HCT116 (cell line): ENCODE measurements around the gene TRPM3. TPM values are rescaled to one million over a fixed set of nuclear protein-coding genes. Genes with fewer than 3 reads are reported as not detected.

Experiments
- ATAC-seq: fragments of 200-7000 bp; cut with Tn5 transposase; 2 replicates; pipeline ENCODE4 v1.9.1; 2020; ENCODE audit warnings: mild to moderate bottlenecking, moderate library complexity
- BruUV-seq: library from RNA; stranded (reverse); fragments of 400-500 nt; replicated peaks from 2 replicates; lab custom pipeline; 2021; lab: Mats Ljungman, UMichigan
- CTCF ChIA-PET: fragments of 300-600 bp; sonication (Branson Sonifier 250); formaldehyde crosslinking; loops from one replicate; lab custom pipeline; 2021; ENCODE audit warnings: antibody characterized with exemption; lab: Charles Lee
- POLR2A ChIA-PET: fragments of 300-600, 350-600 bp; sonication (Branson Sonifier 250); formaldehyde crosslinking; loops from one replicate; lab custom pipeline; 2021; ENCODE audit warnings: antibody characterized with exemption; lab: Charles Lee
- RAD21 ChIA-PET, 2 experiments: fragments of 300-600 bp; sonication (Branson Sonifier 250); formaldehyde crosslinking; loops; one replicate each; lab custom pipeline; 2023; ENCODE audit warnings: low total read pairs in 2 of 2; ENCODE audit not compliant: uncharacterized antibody in 2 of 2, unreplicated experiment in 2 of 2, low non-redundant PET in 1 of 2; lab: Charles Lee
- DNase-seq: peaks from one replicate; pipeline ENCODE4 v3.0.0-alpha.2; 2010; ENCODE audit warnings: low read depth, low spot score
- H2AFZ ChIP-seq: fragments of 200-600 bp; shearing (Covaris generic), sonication (generic); 2 replicates; pipeline ENCODE4 v1.6.1; 2017; ENCODE audit warnings: low read depth, mixed run types, mixed read lengths, antibody characterized with exemption, low read length; ENCODE audit not compliant: poor library complexity, severe bottlenecking
- H3K27ac ChIP-seq: 2 replicates; pipeline ENCODE4 v1.5.1; 2012; ENCODE audit warnings: low read depth, low read length
- H3K27me3 ChIP-seq: fragments of 200-600 bp; sonication (generic); 2 replicates; pipeline ENCODE4 v1.6.1; 2016; ENCODE audit warnings: mixed run types, low read length, mixed read lengths; ENCODE audit not compliant: insufficient read depth
- H3K36me3 ChIP-seq, 2 experiments: fragments of 200-500 bp in 1 of 2; fragments of 200-600 bp in 1 of 2; sonication (Bioruptor generic) in 1 of 2; sonication (generic) in 1 of 2; 2 replicates each; pipeline versions ENCODE4 v1.5.1 to v1.6.1; 2014 to 2016; ENCODE audit warnings: low read length in 2 of 2, inconsistent platforms in 1 of 2, mixed read lengths in 1 of 2, mixed run types in 1 of 2; ENCODE audit not compliant: insufficient read depth in 2 of 2, control insufficient read depth in 1 of 2
- H3K4me1 ChIP-seq, 2 experiments: fragments of 200-600 bp in 1 of 2; sonication (generic) in 1 of 2; 2 replicates each; pipeline versions ENCODE4 v1.5.1 to v1.6.1; 2012 to 2017; ENCODE audit warnings: low read length in 2 of 2, inconsistent platforms in 1 of 2, mild to moderate bottlenecking in 1 of 2, mixed read lengths in 1 of 2, mixed run types in 1 of 2, moderate library complexity in 1 of 2; ENCODE audit not compliant: insufficient read depth in 2 of 2, control insufficient read depth in 1 of 2
- H3K4me2 ChIP-seq: fragments of 200-600 bp; sonication (generic); 2 replicates; pipeline ENCODE4 v1.6.1; 2017; ENCODE audit warnings: mixed run types, low read length, mixed read lengths
- H3K4me3 ChIP-seq, 2 experiments: fragments of 200-600 bp in 1 of 2; sonication (generic) in 1 of 2; replicated peaks in 1 of 2; 2 replicates each; pipeline ENCODE4 v1.5.1; 2011 to 2016; ENCODE audit warnings: low read length in 2 of 2, control low read depth in 1 of 2, low read depth in 1 of 2, mild to moderate bottlenecking in 1 of 2, mixed read lengths in 1 of 2, mixed run types in 1 of 2
- H3K79me2 ChIP-seq: fragments of 200-600 bp; sonication (generic); 2 replicates; pipeline ENCODE4 v1.6.1; 2017; ENCODE audit warnings: mild to moderate bottlenecking, mixed run types, low read length, moderate library complexity, mixed read lengths; ENCODE audit not compliant: insufficient read depth
- H3K9ac ChIP-seq: fragments of 200-600 bp; sonication (generic); 2 replicates; pipeline ENCODE4 v1.6.1; 2016; ENCODE audit warnings: low read length, mixed read lengths
- H3K9me2 ChIP-seq: fragments of 200-600 bp; sonication (generic), shearing (Covaris generic); 2 replicates; pipeline ENCODE4 v1.6.1; 2017; ENCODE audit warnings: mixed run types, mild to moderate bottlenecking, moderate library complexity; ENCODE audit not compliant: insufficient read depth
- H3K9me3 ChIP-seq, 2 experiments: fragments of 200-500 bp in 1 of 2; fragments of 200-600 bp in 1 of 2; sonication (Bioruptor generic) in 1 of 2; sonication (generic) in 1 of 2; 2 replicates each; pipeline ENCODE4 v1.6.1; 2014 to 2017; ENCODE audit warnings: low read length in 2 of 2, mixed read lengths in 2 of 2, inconsistent platforms in 1 of 2, low read depth in 1 of 2, mild to moderate bottlenecking in 1 of 2, mixed run types in 1 of 2, moderate library complexity in 1 of 2; ENCODE audit not compliant: control insufficient read depth in 1 of 2, insufficient read depth in 1 of 2
- H4K20me1 ChIP-seq: fragments of 200-600 bp; sonication (generic), shearing (Covaris generic); 2 replicates; pipeline ENCODE4 v1.6.1; 2017; ENCODE audit warnings: mixed run types, mild to moderate bottlenecking, moderate library complexity; ENCODE audit not compliant: insufficient read depth
- CBX3 ChIP-seq: IDR thresholded peaks from 2 replicates; pipeline ENCODE4 v1.6.1; 2012; ENCODE audit warnings: low read depth
- CEBPB ChIP-seq: IDR thresholded peaks from 2 replicates; pipeline ENCODE4 v1.6.1; 2012; ENCODE audit warnings: low read depth
- EGR1 ChIP-seq: IDR thresholded peaks from 2 replicates; pipeline ENCODE4 v1.6.1; 2012; ENCODE audit warnings: low read depth
- ELF1 ChIP-seq: IDR thresholded peaks from 2 replicates; pipeline ENCODE4 v1.6.1; 2012; ENCODE audit warnings: low read depth, borderline replicate concordance
- EZH2 ChIP-seq: fragments of 200-600 bp; sonication (generic); IDR thresholded peaks from 2 replicates; pipeline ENCODE4 v1.6.1; 2017; ENCODE audit warnings: antibody characterized with exemption, mixed run types
- EZH2phosphoT487 ChIP-seq: fragments of 200-600 bp; IDR thresholded peaks from 2 replicates; pipeline ENCODE4 v1.6.1; 2018; ENCODE audit warnings: antibody characterized with exemption, borderline replicate concordance
- JUND ChIP-seq: IDR thresholded peaks from 2 replicates; pipeline ENCODE4 v1.6.1; 2012
- MAX ChIP-seq: IDR thresholded peaks from 2 replicates; pipeline ENCODE4 v1.6.1; 2012
- POLR2AphosphoS5 ChIP-seq: IDR thresholded peaks from 2 replicates; pipeline ENCODE4 v1.6.1; 2011; ENCODE audit warnings: mild to moderate bottlenecking, low read depth, low read length, moderate library complexity
- RAD21 ChIP-seq: IDR thresholded peaks from 2 replicates; pipeline ENCODE4 v1.6.1; 2012; ENCODE audit warnings: low read depth, mild to moderate bottlenecking
- REST ChIP-seq: IDR thresholded peaks from 2 replicates; pipeline ENCODE4 v1.6.1; 2012; ENCODE audit warnings: low read depth
- SIN3A ChIP-seq: IDR thresholded peaks from 2 replicates; pipeline ENCODE4 v1.6.1; 2012; ENCODE audit warnings: low read depth
- SP1 ChIP-seq: IDR thresholded peaks from 2 replicates; pipeline ENCODE4 v1.6.1; 2012; ENCODE audit warnings: low read depth
- YY1 ChIP-seq: IDR thresholded peaks from 2 replicates; pipeline ENCODE4 v1.6.1; 2011; ENCODE audit warnings: low read length, low read depth, moderate library complexity, mild to moderate bottlenecking; ENCODE audit not compliant: insufficient replicate concordance; ENCODE audit errors: extremely low read depth
- ZFX ChIP-seq: fragments of 450-650 bp; IDR thresholded peaks from 2 replicates; pipeline ENCODE4 v1.6.1; 2017
- ZNF274 ChIP-seq: fragments of 200-500 bp; sonication (Bioruptor generic); IDR thresholded peaks from 2 replicates; pipeline ENCODE4 v1.6.1; 2014; ENCODE audit warnings: mild to moderate bottlenecking, low read depth, low read length, inconsistent platforms
- intact Hi-C: fragments of 100-400 bp; cut with micrococcal nuclease; formaldehyde crosslinking; loops from 2 replicates; pipeline ENCODE4 v1.10.0; 2022
- total RNA-seq: library from RNA; stranded (reverse); gene quantifications from one replicate; pipeline ENCODE4 v1.2.1, GENCODE V29; 2021; ENCODE audit not compliant: unreplicated experiment
- TF ChIP-seq, protein P1 (sequence below), 3 experiments: fragments of 200-600 bp in 1 of 3; sonication (generic) in 1 of 3; IDR thresholded peaks in 2 of 3; conservative IDR thresholded peaks in 1 of 3; 2 replicates each; pipeline ENCODE4 v1.5.1; 2012 to 2017; ENCODE audit warnings: low read depth in 2 of 3, low read length in 2 of 3, antibody characterized with exemption in 1 of 3, borderline replicate concordance in 1 of 3, control low read depth in 1 of 3, mild to moderate bottlenecking in 1 of 3, mixed read lengths in 1 of 3, mixed run types in 1 of 3, moderate library complexity in 1 of 3; ENCODE audit not compliant: insufficient read depth in 1 of 3

TRPM3 gene
- total RNA-seq, 1 experiment from 2014 or later, result not detected

- ChIA-PET POLR2A (no interaction called here), CTCF (no interaction called here), RAD21 (no interaction called here)
- ATAC-seq (no peak), DNase-seq (no peak)
- Histone ChIP-seq H2AFZ (no peak overlapping the region), H3K27ac (no peak overlapping the region), H3K4me1 (no peaks in the 10 kb centered on the region), H4K20me1 (no peaks in the 10 kb centered on the region), H3K9me2 (no peaks in the 10 kb centered on the region), H3K9me3 (no peaks in the 10 kb centered on the region), H3K79me2 (no peaks in the 10 kb centered on the region), H3K27me3 (peaks cover 43% of the 10 kb centered on the region), H3K4me3 (no peak overlapping the region), H3K9ac (no peak overlapping the region), H3K36me3 (no peaks in the 10 kb centered on the region), H3K4me2 (no peak overlapping the region)
- TF ChIP-seq YY1 (no peak), ELF1 (no peak), SP1 (no peak), POLR2AphosphoS5 (no peak), RAD21 (no peak), CEBPB (no peak), JUND (no peak), SIN3A (no peak), EZH2 (no peak), ZFX (no peak)
- intact Hi-C loops, result no loop called here
- BruUV-seq, result no TSS peak
Measured at GRCh38 chr9:70675868-70676370, 445.5 kb downstream of the TRPM3 start.

GRCh38 chr9:70673844-70674243, 447.6 kb downstream of the TRPM3 start:
- no peaks in the 10 kb centered on the region for H3K4me1 ChIP-seq
- H3K27me3 ChIP-seq, result peaks cover 30% of the 10 kb centered on the region; the same call in 1 of the 2 replicates
- H3K4me3 ChIP-seq, result no peak overlapping the region
- POLR2A ChIA-PET, result no interaction called here
- no peaks in the 10 kb centered on the region for H3K79me2 ChIP-seq
- no TSS peak for BruUV-seq
- no peak for ATAC-seq
- no peaks in the 10 kb centered on the region for H3K9me2 ChIP-seq
- RAD21 ChIA-PET, result no interaction called here
- no peaks in the 10 kb centered on the region for H4K20me1 ChIP-seq
- no peak for TF ChIP-seq JUND
- no peak for TF ChIP-seq ZNF274
- no peak for TF ChIP-seq EGR1
- TF ChIP-seq ZFX, result no peak
- TF ChIP-seq EZH2phosphoT487, result no peak
- no peak for TF ChIP-seq MAX
- no peak for TF ChIP-seq CBX3
- no peak for TF ChIP-seq REST
- TF ChIP-seq, protein P1, sequence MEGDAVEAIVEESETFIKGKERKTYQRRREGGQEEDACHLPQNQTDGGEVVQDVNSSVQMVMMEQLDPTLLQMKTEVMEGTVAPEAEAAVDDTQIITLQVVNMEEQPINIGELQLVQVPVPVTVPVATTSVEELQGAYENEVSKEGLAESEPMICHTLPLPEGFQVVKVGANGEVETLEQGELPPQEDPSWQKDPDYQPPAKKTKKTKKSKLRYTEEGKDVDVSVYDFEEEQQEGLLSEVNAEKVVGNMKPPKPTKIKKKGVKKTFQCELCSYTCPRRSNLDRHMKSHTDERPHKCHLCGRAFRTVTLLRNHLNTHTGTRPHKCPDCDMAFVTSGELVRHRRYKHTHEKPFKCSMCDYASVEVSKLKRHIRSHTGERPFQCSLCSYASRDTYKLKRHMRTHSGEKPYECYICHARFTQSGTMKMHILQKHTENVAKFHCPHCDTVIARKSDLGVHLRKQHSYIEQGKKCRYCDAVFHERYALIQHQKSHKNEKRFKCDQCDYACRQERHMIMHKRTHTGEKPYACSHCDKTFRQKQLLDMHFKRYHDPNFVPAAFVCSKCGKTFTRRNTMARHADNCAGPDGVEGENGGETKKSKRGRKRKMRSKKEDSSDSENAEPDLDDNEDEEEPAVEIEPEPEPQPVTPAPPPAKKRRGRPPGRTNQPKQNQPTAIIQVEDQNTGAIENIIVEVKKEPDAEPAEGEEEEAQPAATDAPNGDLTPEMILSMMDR (IDR thresholded peaks at IDR 0.05 in 2 of 3, conservative IDR thresholded peaks at IDR 0.05 in 1 of 3; ENCODE audit: borderline replicate concordance in 1 of 3, insufficient read depth in 1 of 3, low read depth in 2 of 3, low read length in 2 of 3), result no peak
- TF ChIP-seq EZH2, result no peak
- no peak for TF ChIP-seq SP1
- no peak for TF ChIP-seq YY1
- TF ChIP-seq ELF1, result no peak
- H3K9me3 ChIP-seq, result no peaks in the 10 kb centered on the region
- H3K36me3 ChIP-seq, result no peaks in the 10 kb centered on the region
- H3K9ac ChIP-seq, result no peak overlapping the region
- intact Hi-C loops, result no loop called here
- CTCF ChIA-PET, result no interaction called here
- no peak overlapping the region for H3K4me2 ChIP-seq
- DNase-seq, result no peak
- no peak overlapping the region for H3K27ac ChIP-seq
- no peak overlapping the region for H2AFZ ChIP-seq
